ENCODE results near the gene AOPEP.
A peak's percentile ranks its signal among the peaks of the same experiment; 100 is the strongest.

Gene AOPEP

DNA sequence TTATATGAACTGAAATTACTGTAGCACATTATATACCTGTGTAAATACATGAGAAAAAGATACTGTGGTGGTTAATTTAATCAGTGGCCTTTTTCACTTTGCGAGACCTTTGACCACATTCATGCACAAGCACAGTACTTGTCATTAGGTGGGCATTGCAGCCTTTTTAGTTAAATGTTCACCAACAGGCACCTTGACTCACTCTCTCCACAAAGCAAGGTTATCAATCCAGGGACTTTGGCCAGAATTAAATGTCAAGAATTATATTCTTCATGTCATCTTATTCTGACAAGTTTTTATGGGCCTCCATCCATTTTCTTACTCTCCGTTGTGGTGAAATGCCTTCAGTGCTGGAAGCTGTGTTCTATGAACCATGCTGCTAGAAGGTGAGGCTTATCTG is 72.2 kb downstream of the AOPEP start:
- no peak for DNase-seq

DNA sequence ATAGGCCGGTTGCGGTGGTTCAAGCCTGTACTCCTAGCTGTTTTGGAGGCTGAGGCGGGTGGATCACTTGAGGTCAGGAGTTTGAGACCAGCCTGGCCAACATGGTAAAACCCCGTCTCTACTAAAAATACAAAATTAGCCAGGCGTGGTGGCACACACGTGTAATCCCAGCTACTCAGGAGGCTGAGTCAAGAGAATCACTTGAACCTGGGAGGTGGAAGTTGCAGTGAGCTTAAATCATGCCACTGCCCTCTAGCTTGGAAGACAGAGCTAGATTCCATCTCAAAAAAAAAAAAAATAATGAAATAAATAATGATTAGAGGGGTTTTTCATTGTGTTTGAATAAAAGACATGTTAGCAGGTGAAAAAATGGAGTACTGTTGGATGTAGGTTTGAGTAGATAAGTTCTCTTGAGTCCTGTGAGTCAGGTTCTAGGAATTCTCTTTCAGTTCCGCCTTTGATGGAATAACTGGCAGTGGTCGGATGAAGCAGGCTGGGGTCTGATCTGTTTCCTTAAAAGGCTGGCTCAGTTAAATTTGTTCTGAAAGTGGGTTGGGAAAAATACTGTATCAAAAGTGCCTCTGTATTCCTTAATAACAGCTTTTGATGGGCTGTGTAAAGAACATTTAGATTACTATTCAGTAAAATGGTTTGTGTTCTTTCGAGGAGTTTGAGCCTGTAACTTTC is 73.2 kb downstream of the AOPEP start:
- DNase-seq: no peak

DNA sequence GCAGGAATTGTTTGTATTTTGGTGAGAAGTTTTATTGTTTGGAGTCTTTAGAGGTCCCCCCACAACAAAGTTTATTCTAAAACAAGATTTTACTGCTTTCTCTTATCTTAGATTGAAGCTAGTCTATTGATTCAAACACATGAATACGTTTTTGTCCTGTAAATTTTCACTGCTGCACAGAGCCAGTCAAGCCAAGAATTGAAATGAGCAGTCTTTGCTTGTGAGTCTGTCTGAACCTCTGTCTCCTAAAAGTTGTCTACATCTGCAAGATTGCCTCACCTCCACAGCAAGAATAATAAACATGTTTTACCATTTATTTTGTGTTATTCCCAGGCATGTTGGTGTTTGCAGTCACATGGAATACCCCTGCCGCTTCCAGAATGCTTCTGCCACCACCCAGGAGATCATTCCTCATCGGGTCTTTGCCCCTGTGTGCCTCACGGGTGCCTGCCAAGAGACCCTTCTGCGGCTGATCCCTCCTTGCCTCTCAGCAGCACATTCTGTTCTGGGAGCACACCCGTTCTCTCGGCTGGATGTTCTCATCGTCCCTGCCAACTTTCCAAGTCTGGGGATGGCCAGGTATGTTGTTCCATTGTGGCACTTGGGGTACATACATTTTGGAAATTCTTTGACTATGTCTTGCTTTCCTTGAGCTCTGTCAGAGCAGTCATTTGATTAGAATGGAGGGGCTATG is 74.1 kb downstream of the AOPEP start:
- DNase-seq: no peak

DNA sequence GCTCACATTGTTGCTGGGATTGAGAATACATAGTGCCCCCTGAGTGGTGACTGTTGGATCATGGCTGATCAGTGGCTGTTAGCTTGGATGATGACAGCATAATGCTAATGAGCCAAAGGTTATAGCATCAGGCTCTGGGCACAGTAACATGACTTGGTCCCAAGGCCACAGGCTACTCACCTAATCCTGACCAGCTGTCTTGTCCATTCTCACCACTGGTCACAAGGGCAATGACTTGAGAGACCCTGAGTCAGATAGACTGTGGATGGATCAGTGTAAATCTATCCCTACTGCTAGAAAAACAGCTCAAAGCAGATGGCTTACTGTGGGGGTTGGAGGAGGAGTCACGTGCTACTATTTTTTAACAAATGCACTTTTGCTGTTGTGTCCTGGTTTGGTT is 74.7 kb downstream of the AOPEP start:
- DNase-seq: no peak

DNA sequence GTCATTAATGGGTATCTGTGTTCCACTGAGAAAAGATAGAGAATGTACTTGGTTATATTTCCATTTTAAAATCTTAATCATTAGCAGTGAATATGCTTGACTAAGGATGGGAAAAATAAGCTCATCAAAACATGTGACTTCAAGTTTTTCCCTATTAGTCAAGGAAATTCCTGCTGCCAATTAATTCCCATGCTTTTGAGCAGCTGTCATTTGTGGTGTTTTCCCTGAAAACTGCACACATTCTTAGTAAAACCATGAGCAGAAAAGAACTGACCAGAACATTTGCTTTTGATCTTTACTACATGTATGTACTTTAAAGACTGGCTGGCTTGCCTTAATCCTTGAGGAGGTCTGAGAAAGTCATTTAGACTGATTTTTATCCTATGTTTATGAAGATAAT is 75.2 kb downstream of the AOPEP start:
- no peak for DNase-seq

DNA sequence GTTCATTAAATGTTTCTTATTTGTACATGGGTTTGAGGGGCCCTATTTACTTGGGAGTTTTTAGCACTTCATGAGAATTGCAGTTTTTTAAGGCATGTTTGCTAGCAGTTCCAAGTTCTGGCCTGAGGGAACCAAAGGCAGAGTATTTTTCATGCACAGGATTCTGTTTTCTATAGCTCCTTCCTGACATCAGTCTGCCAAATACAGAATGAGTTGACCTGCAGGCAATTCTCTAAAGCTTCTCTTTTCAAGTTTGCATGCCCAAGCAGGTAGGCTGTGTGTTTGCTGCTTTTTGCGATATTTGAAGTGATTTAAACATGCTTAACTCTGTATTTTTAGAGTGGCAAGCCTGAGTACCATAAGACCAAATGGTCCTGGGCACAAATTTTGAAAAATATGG is 75.8 kb downstream of the AOPEP start:
- no peak for DNase-seq

DNA sequence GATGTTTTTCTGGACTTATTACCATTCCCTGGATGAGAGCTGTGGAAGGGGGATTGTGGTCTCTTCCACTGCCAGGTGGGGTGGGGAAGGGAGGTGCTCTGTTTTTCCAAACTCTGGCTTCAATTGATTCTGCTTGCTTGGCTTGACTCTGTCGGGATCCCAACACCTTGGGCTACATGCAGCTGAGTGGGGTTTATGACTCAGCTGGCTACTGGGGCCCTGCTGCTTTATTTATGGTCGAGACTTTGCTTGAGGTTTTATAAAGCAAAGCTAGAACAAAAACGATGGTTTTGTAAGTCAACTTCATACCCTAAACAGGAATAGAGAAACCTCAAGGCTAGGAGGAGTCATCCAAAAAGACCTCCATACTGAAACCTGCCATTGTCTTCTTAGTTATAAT is 76.3 kb downstream of the AOPEP start:
- DNase-seq: peak; percentile 52

DNA sequence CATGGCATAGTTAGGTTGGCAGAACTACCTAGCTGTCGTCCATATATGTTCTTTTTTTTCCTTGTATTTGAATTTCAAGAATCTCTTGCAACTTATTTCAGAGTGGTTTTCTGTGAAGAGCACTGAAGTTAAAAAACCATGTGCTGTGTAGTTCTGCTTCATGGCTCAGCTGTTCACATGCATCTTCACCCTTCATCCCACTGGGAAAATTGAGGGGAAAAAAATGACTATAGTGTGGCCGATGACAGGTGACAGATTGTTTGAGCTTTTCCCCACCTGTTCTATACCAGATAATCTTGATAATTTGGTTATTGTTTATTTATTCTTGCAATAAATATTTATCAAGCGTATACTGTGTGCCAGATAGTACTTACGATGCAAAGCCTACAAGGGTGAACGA is 77.8 kb downstream of the AOPEP start:
- DNase-seq: no peak

DNA sequence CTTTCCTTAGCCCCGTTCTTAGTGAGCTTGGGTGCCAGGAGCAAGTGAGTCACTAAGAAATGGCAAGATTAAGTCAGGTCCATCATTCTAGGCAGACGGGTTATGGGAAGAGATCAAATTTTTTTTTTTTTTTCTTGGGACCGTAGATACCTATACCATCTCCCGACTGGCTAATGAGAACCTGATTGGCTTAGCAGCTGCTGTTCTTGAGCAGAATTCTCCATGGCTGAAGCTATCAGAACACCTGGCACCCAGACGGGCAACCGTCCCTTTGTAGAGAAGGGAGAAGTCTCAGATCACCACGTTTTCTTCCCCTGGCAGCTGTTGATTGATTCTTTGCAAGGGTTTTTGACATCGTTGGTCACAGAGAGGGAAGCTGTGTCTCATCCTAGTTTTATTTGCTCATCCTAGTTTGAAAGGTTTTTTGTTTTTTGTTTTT is 78.6 kb downstream of the AOPEP start:
- no peak for DNase-seq

DNA sequence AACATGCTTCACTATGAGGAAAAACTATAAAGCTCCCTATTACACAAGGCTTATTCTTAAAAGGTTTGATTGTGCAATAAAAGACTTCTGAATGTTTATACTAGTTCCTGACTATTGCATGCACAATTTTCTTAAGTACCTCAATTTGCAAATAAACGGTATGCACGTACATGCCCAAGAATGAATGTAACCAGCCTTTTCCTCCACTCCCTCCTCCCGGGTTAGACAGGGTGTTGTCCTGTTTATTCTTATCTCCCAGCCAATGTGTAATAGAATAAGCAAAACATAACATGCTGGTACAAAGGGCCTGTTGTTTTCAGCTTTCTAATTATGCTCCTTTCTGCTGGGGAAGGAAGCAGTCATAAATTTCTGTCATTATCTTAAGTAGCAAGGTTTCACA is 79.1 kb downstream of the AOPEP start:
- no peak for DNase-seq

DNA sequence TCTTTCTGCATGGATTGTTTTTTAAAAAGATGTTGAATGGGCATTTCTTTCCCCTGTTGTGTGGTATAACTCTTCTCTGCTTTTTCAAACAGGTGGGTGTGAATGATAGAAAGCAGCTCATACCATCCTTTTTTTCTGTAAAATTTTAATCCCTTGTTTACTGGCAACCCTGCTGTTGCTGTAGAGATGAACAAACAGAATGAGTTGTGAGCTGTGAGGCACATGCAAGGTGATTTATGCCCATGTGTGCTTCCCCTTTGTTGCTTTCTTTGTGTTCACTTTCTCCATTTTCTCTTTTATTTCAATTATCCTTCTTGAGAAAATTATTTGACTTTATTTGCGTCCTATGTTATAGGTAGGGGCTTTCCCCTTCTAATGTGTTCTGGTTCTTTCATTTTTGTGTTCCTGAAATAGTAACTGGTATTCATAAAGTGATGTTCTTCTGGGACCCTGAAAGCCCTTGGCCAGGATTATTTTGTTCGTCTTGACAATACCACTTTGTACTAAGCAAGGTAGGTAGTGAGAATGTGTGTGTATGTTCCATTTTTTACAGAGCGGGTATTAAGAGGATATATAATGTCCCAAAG is 79.9 kb downstream of the AOPEP start:
- DNase-seq: no peak

DNA sequence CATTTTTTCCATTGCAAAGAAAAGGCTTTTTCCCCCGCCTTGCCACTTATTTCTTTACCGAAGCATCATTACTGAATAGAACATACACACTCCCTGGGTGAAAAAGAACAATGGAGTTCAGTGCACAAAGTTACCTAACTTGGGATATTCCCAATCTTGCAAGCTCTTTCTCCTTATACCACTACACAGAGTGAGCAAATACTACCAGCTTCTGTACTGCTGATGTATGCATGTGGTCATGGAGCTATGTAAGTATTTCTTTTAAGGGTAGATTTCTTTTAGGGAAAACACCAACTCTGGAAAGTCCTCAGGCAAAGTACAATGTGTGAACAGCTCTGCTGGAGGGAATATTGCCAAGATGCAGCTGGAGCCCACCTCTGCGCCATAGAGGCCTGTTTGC is 81.1 kb downstream of the AOPEP start:
- DNase-seq: no peak

DNA sequence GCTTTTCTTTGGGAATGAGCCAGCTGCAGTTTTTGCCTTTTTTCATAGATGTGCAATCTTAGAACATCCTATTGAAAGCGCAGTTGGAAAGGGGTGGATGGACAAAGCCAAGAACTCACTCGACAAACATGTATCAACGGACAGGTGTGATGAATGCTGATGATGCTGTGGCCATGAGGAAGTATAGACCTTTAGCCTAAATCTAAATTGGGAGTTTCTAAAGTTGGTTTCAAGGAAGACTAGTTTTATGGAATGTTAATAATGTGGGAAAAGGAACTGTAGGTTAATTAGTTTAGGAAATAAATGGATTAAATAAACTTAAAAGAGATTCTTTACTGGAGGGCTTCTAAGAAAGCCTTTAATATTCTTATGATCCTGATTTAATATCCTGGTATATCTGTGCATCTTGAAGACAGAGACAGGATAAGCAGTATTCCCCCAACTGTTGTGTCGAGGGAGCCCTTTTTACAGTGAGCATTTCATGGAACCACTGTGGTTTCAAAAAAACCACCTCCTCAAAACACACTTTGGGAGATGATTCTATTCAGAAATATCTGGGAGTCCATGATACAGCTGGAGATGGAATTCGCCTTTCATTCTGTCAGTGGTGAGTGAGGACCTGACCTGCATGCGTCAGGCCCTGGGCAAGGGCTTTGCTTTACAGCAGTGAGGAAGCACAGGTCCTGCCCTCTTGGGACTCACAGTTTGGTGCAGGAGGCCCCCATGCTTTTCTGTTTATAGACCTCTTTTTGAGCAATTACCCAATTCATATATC is 82.6 kb downstream of the AOPEP start:
- DNase-seq: no peak

DNA sequence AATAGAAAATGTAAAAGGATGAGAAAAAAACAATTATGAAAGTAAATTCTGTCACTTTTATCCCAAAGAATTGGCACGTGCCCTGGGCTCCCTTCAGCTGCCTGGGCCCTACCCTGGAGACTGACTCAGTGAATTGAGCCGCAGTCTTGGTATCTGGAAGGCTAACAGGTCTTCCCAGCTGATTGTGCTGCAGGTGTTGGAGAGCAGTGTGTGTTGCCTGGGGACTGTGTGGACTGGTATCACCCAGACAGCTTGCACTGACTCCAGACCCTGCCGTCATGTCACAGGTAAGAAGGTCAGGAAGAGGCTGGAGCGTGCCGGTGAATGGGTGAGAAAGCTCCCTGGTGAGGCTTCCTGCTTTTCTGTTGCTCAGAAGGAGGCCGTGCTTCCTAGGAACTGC is 83.3 kb downstream of the AOPEP start:
- no peak for DNase-seq

DNA sequence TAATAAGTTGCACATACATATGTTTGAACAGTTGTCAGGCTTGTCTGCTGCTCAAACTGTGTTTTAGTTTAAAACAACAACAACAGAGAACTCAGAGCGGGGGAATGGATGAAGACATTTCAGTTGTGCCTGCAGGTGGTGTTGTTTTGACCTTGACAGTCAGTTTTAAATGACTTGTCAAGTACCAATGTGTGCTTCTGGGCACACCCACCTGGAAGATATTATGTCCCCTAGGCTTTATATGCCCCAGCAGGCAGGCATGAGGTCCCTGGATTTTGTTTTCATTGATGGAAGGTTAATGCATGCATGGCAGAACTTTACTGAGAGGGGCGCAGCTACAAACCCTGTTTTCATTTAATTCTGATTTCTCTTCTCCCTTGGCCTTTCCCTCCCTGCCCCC is 84.6 kb downstream of the AOPEP start:
- no peak for DNase-seq

DNA sequence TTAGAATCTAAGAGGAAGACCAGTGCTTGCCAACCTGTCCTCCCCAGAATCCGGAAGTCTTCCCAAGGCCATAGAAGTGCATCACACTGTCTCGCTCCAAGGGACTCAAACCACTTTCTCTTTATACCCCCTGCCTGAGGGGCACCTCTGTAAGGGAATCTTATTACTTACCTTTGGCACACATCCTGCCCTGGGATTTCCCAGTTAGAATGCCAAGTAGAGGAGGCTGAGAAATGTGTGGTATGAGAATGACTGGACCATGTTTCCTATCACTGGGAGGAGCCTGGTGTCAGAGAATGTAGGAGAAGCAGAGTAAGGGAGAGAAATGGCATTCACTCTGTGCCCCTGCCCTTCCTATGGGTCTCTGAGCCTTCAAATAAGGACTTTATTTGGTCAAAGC is 85.8 kb downstream of the AOPEP start:
- no peak for DNase-seq

DNA sequence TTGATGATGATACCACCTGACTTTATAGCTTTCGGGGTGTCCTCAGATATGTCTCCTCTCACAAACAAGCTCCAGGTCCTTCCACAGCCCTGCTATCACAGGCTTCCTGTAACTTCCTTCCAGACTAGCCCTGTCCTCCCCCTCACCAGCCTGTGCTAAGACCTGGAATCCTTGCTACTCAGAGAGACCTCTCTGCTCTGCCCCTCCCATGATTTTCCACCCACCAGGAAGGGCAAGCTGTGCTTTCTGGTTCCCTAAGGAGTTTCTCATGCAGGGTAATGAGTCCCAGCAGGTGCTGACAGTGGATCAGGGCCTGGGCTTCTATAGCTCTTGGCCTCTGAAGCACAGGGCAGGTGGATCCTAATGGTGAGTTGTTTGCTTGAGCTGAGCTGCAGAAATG is 86.9 kb downstream of the AOPEP start:
- no peak for DNase-seq

DNA sequence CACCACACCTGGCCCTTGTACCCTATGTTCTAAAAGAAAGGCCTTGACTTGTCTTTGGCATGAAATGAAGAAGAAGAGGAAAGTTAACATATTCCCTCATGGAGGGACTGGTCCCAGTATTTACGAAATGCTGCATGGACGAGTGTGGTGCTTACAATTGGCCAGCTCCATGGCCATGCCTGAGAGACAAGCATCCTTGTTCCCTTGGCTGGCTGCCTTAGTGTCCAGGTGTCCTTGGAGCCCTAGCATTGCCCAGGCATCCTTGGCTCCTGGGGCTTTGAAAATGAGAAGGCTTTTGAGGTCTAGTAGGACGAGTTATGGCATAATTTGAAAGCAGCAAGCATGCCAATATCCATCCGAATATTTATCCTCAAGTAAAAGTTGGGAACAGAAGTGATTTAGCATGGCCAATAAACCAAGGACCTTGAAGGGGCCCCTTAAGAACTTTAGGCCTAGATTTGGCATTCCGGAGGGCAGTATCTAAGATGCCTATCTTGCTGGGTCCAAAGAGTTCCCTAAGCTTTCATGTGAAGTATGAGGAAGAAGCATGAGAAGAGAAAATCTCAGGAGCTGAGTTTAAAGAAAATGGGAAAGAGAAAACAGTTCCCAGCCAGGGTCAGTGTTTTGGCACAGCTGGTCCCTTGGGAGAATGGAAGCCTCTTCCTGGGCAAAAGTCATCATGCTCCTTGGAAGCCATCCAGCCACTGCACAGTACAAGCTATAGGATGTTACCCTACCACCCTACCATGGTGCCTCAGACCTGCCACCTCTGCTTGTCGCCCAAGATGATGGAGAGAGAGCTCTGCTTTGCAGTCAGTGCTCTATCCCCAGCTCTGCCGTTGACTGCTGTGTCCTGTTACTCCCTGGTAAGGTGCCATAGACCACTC is 91.0 kb downstream of the AOPEP start:
- DNase-seq: no peak

DNA sequence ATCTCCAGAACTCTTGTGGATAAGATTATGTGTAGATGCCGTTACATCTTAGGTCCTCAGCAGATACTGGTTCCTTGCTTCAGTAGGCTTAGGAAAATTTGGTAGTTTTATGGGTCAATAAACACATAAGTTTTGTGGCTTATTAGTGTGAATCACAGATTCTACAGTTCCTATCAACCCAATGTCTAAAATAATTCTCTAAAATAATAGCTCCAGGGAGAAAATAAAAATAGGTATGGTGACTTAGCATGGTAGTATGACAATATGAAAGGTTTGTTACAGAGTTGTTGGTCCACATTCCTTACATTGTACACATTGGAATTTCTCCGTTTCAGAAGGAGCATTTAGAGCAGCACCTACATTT is 91.7 kb downstream of the AOPEP start:
- DNase-seq: no peak

DNA sequence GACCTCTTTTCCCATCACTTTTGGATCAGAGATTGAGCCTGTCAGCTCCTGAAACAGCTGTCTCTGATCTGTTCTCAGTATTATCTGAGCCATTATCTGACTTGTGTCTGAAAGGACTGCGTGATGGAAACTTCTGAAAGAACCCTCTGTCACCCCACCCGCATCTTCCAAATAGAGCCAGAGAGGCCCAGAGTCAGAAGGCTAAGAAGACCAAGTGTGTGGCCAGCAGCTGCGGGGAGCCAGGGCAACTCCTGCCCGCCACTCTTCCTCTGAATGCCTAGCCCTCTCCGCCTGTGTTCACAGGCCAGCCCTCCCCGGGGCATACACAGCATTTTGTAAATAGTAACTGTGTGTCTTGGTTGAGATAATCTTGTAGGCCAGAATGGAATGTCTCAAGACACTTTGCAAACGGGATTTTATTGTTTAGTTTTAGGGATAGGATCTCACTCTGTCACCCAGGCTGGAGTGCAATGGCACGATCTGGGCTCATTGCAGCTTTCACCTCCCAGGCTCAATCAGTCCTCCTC is 92.7 kb downstream of the AOPEP start:
- DNase-seq: no peak

DNA sequence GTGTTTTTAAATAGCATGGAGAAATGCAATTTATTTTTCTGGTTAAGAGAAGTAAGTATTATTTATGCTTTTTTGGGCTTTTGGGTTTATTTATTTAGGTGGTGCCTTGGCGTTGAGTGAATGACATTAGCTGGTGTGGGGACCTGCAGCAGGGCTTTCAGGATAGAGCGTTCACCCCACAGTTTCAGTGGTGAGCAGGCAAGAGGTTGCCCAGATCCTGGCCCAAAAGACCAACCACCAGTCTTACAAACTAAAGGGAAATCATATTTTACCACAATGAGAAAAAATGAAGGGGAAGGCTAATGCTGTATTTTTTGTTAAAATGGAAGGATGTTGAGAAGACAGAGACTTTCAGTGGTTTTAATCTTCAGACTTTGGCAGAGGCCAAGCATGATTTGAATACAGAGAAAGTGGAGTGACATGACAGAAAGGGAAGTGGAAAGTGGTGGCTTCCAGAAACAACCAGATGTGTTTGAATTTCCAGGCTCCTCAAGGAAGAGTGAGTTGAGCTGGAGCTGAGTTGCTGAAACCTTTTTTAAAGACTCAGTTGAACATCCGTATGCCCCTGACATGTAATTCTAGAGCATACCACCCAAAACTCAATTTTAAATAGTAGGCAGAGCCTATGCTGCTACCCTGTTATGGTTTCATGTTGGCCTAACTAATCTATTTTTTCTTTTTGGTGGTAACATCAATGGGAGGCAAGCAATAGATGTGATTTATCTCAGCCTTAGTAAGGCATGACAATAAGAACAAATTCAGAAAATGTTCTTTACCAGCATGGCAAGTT is 94.8 kb downstream of the AOPEP start:
- no peak for DNase-seq

DNA sequence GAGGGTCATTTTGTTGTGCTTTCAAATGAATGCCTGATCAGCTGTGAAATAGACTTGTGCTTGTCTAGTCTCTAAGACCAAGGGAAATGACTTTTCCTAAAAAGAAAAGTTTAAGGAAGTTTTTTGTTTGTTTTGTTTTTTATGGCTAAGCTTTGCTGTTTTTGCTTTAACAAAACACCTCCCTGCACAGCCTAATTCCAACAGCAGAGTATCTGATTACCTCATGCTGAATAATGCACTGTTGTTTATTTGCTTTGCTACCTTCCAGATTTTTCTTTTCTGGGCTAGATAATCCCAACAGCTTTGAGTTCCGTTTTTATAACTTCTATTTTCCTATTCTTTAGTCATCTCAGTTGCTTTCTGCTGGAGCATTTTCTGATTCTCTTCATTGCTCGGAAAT is 95.8 kb downstream of the AOPEP start:
- DNase-seq: no peak

Data from stimulated activated CD8-positive, alpha-beta memory T cell treated with anti-CD3 and anti-CD28 coated beads, Interleukin-4, amount 100 ng/mL, for 48 hours (primary cell).